Gastrocnemius medialis (tissue), 4 donors: ENCODE results near the gene ZBED1.

Experiments
- POLR2A ChIP-seq, 2 donors: fragments of 450-650 bp; IDR thresholded peaks; one replicate each; pipeline ENCODE4 v1.6.1; 2017; ENCODE audit warnings: antibody characterized with exemption in 2 of 2, mild to moderate bottlenecking in 2 of 2, moderate library complexity in 2 of 2
- TF ChIP-seq, protein P1 (sequence below), 5 experiments: fragments of 450-650 bp in 3 of 5; fragments of 200-600 bp in 2 of 5; sonication (generic) in 2 of 5; IDR thresholded peaks in 4 of 5; conservative IDR thresholded peaks in 1 of 5; 1 replicate in 4 of 5; 2 replicates in 1 of 5; pipeline ENCODE4 v1.5.1; 2016 to 2019; ENCODE audit warnings: antibody characterized with exemption in 5 of 5, mild to moderate bottlenecking in 3 of 5, moderate library complexity in 3 of 5

DNA sequence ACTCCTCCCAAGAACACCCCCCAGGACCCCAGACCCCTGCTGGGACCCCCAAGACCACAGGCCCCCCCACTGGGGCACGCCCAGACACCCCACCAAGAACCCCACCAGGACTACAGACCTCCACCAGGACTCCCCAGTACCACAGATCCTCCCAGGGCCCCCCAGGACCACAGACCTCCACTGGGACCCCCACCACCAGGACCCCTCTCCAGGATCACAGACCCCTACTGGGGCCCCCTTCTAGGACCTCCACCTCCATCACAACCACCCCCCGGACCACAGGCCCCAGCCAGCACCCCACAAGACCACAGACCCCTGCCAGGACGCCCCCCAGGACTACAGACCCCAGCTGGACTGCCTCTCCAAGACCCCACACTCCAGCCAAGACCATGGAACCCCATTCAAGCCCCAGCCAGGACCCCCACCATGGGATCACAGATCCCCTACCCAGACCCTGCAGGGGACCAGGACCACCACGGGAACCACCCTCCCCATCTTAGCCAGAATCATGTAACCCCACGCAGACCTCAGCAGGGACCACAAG is 855 bp upstream of the ZBED1 start:
- TF ChIP-seq, protein P1, sequence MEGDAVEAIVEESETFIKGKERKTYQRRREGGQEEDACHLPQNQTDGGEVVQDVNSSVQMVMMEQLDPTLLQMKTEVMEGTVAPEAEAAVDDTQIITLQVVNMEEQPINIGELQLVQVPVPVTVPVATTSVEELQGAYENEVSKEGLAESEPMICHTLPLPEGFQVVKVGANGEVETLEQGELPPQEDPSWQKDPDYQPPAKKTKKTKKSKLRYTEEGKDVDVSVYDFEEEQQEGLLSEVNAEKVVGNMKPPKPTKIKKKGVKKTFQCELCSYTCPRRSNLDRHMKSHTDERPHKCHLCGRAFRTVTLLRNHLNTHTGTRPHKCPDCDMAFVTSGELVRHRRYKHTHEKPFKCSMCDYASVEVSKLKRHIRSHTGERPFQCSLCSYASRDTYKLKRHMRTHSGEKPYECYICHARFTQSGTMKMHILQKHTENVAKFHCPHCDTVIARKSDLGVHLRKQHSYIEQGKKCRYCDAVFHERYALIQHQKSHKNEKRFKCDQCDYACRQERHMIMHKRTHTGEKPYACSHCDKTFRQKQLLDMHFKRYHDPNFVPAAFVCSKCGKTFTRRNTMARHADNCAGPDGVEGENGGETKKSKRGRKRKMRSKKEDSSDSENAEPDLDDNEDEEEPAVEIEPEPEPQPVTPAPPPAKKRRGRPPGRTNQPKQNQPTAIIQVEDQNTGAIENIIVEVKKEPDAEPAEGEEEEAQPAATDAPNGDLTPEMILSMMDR (IDR thresholded peaks at IDR 0.05 in 4 of 5, conservative IDR thresholded peaks at IDR 0.05 in 1 of 5) = no peak
- no peak for TF ChIP-seq POLR2A (IDR thresholded peaks at IDR 0.05)
